GM19397 (cell line): Measurements from ENCODE around the gene APBA2.
"Not testable (repeated sequence)": the region's sequence is repeated elsewhere in the genome, so short reads cannot be mapped to it uniquely, and the experiment has no call there.

Source experiments
- ATAC-seq: cut with Tn5 transposase; IDR thresholded peaks from one replicate; pipeline ENCODE4 v1.9.1; 2021; ENCODE audit warnings: mild to moderate bottlenecking, moderate library complexity; ENCODE audit not compliant: unreplicated experiment

APBA2 gene

GRCh38 chr15:28994831-28995596 lies 109.2 kb downstream of the APBA2 start:
- no peak for ATAC-seq

DNA sequence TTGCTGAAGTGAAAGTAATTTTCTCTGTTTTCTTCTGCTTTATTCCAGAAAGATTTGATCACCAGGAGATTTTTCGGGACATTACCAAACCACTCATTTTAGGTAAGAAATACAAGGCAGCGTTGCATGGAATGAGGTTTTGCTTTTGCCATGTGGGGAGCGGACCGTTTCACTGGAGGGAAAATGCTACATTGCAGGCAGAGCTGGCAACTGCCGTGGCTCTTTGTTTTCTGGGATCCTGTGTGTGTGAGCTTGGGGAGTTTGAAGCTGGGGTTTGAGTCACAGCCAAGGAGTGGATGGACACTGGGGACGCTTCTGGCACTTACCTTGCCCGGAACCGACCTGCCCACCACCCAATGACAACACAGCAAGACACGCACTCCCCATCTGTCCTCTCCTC lies 109.9 kb downstream of the APBA2 start:
- no peak for ATAC-seq

GRCh38 chr15:28996289-28996688 lies 110.5 kb downstream of the APBA2 start:
- no peak for ATAC-seq

- ATAC-seq: no peak
Measured at GRCh38 chr15:28996953-28997352, 111.2 kb downstream of the APBA2 start.

DNA sequence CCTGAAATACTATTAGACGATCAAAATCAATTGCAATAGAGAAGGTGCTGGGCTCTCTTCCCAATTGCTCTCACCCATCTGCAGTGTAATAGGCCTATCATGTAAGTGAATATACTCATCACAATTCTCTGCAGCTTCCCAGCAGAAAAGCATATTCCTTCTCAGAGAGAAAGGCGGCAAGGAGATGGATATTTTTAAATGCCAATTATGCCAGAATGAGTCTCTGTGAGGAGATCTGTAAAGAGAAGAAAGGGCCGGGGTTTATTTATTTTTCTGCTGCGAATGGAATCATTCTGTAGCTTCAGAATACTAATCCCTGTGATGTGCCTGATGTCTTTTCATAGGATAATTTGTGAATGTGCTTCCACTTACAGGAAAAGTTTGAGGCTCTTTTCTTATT lies 112.0 kb downstream of the APBA2 start:
- no peak for ATAC-seq

DNA sequence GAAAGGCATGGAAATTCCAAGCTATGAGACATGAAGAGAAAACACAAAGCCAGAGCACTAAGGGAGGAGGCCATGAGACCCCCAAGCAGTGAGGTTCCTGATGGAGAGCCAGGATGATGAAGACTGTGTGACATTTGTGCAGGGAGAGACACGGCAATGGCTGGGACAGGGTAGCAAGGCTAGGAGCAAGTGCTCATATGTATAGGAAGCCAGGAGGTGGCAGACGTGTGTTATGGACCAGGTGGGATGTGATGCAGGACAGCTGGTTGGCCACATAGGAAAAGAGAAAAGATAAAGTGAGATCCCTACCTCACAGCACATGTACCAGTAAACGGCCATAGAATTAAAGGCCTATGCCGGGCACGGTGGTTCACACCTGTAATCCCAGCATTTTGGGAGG lies 112.7 kb downstream of the APBA2 start:
- no peak for ATAC-seq

DNA sequence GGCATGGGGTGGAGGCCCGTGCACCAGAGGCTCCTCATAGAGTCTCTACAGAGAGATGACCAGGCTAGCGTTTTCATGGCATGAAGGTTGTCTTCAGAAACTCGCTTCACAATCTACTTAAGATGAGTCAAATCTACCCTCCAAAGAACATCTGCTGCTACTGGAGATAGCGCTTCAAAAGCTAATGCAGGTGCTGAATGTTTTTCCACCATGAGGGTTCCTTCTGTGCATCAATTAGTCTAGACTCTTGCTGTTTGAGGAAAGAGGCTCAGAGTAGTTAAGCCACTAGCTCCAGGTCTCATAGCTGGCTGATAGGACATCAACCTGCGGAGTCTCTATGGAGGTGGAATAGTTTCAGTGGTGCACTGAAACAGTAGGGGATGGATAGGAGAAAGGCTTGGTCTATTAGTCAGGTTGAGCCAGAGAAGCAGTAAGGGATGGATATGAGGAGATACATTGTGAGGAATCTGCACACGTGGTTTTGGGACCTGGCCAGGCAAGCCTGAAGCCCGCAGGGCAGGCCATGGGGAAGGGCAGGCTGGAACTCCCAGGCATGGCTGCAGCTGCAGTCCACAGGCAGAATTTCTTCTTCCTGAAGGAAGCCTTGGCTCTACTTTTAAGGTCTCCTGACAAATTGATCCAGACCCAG lies 117.5 kb downstream of the APBA2 start:
- no peak for ATAC-seq

DNA sequence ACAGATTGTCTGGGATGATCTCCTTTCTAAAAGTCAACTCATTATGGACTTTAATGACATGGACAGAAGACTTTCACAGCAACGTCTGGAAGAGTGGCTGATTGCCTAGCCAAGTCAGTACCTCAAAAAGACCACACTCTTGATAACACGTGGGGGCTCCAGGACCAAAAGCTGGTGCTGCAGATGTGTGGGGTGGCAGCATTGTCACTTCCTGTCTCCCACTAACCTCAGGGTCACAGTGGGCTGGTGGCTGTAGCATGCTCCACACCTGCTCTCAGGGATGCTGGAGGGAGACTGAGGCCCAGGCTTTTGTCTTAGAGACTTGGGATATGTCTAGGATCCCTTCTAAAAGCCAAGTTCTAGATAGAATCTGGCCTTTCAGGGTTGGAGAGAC lies 118.1 kb downstream of the APBA2 start:
- ATAC-seq: no peak

- ATAC-seq: no peak
Measured at GRCh38 chr15:29005931-29006330, 120.2 kb downstream of the APBA2 start.

DNA sequence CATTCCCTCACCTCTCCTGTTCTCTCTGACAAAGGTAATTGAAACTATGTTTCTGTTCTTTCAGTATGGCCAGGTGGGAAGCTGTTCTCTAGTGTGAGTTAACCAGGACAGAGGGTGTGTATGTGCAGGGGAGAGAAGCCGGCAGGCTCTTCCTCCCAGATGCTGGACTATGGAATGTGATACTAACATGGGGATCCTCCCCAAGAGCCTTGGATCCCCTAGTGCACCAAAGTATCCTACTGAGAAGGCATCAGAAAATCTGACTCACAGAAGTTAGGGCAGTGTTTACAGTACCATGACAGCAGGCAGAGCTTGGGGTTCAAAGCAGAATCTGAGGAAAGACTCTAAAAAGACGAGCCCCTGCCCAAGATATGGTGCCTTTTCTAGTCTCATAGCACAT lies 123.1 kb downstream of the APBA2 start:
- ATAC-seq: no peak

- no peak for ATAC-seq
Measured at GRCh38 chr15:29012097-29012496, 126.3 kb downstream of the APBA2 start.

DNA sequence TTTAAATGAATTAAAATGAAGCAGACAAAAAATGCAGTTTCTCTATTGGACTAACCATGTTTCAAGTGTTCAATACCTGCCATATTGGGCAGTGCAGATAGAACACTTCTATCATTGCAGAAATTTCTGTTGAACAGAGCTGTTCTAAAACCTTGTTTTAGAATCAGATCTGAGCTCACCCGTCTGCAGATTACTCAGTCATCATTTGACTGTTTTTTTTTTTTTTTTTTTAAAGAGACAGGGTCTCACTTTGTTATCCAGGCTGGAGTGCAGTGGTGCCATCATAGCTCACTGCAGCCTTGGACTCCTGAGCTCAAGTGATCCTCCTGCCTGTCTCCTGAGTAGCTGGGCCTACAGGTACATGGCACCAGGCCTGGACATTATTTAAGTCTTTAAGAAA lies 128.7 kb downstream of the APBA2 start:
- ATAC-seq: no peak

DNA sequence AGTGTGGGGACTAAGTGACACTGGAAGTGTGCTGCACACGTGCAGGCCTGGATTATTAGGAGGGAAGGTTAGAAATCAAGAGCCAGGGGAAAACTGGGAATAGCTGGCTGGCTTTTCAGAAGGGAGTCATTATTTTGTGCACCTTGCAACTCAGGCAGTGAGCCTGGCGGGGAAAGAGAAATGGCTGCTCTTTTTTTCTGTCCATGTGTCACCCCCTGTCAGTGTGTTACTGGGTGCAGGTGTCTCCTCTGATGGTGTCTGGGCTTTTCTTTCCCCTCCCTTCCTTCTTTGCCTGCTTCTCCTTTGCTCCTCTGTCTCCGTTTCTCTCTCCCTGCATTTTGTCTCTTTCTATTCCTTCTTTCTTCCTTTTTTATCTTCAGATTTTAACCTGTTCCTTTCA lies 130.7 kb downstream of the APBA2 start:
- ATAC-seq: no peak

GRCh38 chr15:29018120-29018805 lies 132.5 kb downstream of the APBA2 start:
- no peak for ATAC-seq

GRCh38 chr15:29018995-29019976 lies 133.5 kb downstream of the APBA2 start:
- no peak for ATAC-seq

DNA sequence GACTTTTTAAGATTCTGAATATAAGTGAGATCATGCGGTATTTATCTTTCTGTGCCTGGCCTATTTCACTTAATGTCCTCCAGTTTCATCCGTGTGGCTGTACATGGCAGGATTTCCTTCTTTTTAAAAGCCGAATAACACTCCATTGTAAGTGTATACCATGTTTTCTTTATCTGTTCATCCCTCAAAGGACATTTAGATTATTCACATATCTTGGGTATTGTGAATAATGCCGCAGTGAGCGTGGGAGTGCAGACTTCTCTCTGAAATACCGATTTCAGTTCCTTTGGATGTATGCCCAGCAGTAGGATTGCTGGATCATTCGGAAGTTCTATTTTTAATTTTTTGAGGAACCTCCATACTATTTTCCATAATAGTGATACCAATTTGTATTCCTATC lies 136.1 kb downstream of the APBA2 start:
- no peak for ATAC-seq

GRCh38 chr15:29024662-29025061 lies 138.9 kb downstream of the APBA2 start:
- no peak for ATAC-seq

- ATAC-seq: not testable (repeated sequence)
Measured at GRCh38 chr15:29025411-29025810, 139.6 kb downstream of the APBA2 start.

DNA sequence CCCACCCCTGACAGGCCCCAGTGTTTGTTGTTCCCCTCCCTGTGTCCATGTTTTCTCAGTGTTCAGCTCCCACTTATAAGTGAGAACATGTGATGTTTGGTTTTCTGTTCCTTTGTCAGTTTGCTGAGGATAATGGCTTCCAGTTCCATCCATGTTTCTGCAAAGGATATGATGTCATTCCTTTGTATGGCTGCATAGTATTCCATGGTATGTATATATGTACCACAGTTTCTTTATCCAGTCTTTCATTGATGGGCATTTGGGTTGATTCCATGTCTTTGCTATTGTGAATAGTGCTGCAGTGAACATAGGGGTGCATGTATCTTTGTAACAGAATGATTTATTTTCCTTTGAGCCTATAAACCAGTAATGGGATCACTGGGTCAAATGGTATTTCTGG lies 142.4 kb downstream of the APBA2 start:
- not testable (repeated sequence) for ATAC-seq

DNA sequence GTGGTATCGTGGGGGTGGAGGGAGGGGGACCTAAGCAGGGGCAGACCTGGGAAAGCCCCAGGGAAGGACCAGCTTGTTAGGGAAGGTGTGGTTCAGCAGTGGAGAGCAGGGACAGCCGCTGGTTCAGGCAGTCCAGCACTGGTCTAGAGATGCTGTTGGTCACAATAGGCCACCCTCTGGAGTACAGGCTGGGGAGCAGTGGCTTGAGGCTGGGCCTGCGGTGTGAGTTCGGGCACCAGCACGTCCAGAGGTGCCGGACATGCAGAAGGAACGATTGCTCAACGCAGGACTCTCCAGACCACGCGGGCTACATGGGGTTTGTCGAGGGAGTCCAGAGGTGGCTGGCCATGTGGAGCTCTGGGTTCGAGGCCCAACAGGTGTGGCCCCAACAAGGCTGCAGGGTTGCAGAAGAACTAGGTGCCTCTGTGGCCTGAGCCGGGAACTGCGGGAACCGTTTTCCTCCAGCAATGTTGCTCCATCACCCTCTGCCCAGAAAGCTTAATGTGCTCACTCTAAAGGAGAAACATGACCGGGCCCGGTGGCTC lies 143.9 kb downstream of the APBA2 start:
- no peak for ATAC-seq
